Epithelial cell of esophagus (primary cell): Measurements from ENCODE around the gene FUT9.

Experiments used
- DNase-seq: peaks from one replicate; pipeline ENCODE4 v3.0.0; 2010; ENCODE audit warnings: low read depth
- H3K4me3 ChIP-seq: 2 replicates; pipeline ENCODE4 v1.5.1; 2011; ENCODE audit warnings: mild to moderate bottlenecking, low read length, control low read depth
- CTCF ChIP-seq: IDR thresholded peaks from 2 replicates; pipeline ENCODE4 v1.5.1; 2011; ENCODE audit warnings: low read depth, mild to moderate bottlenecking, low read length, control low read depth, inconsistent platforms; ENCODE audit not compliant: insufficient read depth; ENCODE audit errors: missing control alignments

The FUT9 gene

GRCh38 chr6:96060249-96060648, 44.5 kb downstream of the FUT9 start:
- no peak for TF ChIP-seq CTCF
- no peak overlapping the region for H3K4me3 ChIP-seq
- DNase-seq, result no peak

GRCh38 chr6:96065213-96065612, 49.4 kb downstream of the FUT9 start:
- H3K4me3 ChIP-seq, result no peak overlapping the region
- TF ChIP-seq CTCF, result no peak
- no peak for DNase-seq

GRCh38 chr6:96066376-96066775, 50.6 kb downstream of the FUT9 start:
- DNase-seq, result no peak
- H3K4me3 ChIP-seq, result no peak overlapping the region
- no peak for TF ChIP-seq CTCF

- no peak for DNase-seq
- no peak for TF ChIP-seq CTCF
- H3K4me3 ChIP-seq, result no peak overlapping the region
Measured at GRCh38 chr6:96073555-96073954, 57.8 kb downstream of the FUT9 start.

- no peak for TF ChIP-seq CTCF
- H3K4me3 ChIP-seq, result no peak overlapping the region
- DNase-seq, result no peak
Measured at GRCh38 chr6:96074006-96074405, 58.2 kb downstream of the FUT9 start.

- H3K4me3 ChIP-seq, result no peak overlapping the region
- TF ChIP-seq CTCF, result no peak
- DNase-seq, result no peak
Measured at GRCh38 chr6:96075826-96076225, 60.1 kb downstream of the FUT9 start.

- no peak for TF ChIP-seq CTCF
- no peak overlapping the region for H3K4me3 ChIP-seq
- no peak for DNase-seq
Measured at GRCh38 chr6:96086745-96087144, 71.0 kb downstream of the FUT9 start.
